WERI-Rb-1 (cell line): ENCODE data around the gene BRIP1.

Experiments
- DNase-seq: peaks from one replicate; pipeline ENCODE4 v3.0.0-alpha.2; 2020
- H3K27ac ChIP-seq: fragments of 250-450 bp; sonication (Bioruptor Pico); 2 replicates; pipeline ENCODE4 v1.5.1; 2020; ENCODE audit warnings: mild to moderate bottlenecking, moderate library complexity
- H3K27me3 ChIP-seq: fragments of 250-450 bp; sonication (Bioruptor Pico); 2 replicates; pipeline ENCODE4 v1.5.1; 2021; ENCODE audit warnings: mild to moderate bottlenecking, low read depth, moderate library complexity; ENCODE audit not compliant: insufficient read depth, severe bottlenecking
- H3K36me3 ChIP-seq: fragments of 250-450 bp; sonication (Bioruptor Pico); 2 replicates; pipeline ENCODE4 v1.5.1; 2020; ENCODE audit warnings: mild to moderate bottlenecking, moderate library complexity
- H3K4me3 ChIP-seq: 2 replicates; pipeline ENCODE4 v1.5.1; 2011; ENCODE audit warnings: low read depth, mild to moderate bottlenecking, control low read depth, low read length
- H3K9me3 ChIP-seq: fragments of 250-450 bp; sonication (Bioruptor Pico); 2 replicates; pipeline ENCODE4 v1.5.1; 2021; ENCODE audit warnings: mild to moderate bottlenecking, moderate library complexity; ENCODE audit not compliant: severe bottlenecking
- CTCF ChIP-seq: IDR thresholded peaks from 2 replicates; pipeline ENCODE4 v1.5.1; 2011; ENCODE audit warnings: low read depth, mild to moderate bottlenecking, control low read depth, inconsistent platforms, low read length

BRIP1 gene

DNA sequence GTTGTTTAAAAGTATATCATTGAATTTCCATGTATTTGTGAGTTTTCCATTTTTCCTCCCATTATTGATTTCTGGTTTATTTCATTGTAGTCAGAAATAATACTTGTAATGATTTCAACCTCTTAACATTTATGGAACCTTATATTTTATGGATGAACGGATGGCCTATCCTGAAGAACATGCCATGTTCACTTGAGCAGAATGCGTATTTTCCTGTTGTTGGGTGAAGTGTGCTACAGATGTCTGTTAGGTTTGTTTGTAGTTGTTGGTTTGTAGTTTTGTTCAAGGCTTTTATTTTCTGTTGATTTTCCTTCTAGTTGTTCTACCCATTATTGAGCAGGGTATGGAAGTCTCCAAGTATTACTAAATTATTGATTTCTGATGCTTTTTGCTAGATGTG is 165.1 kb downstream of the BRIP1 start:
- Histone ChIP-seq H3K27me3 (no peaks in the 10 kb centered on the region), H3K4me3 (no peak overlapping the region), H3K36me3 (peaks cover 7% of the 10 kb centered on the region), H3K9me3 (peaks cover 10% of the 10 kb centered on the region), H3K27ac (no peak overlapping the region)
- no peak for DNase-seq
- TF ChIP-seq CTCF = no peak

- Histone ChIP-seq H3K27me3 (no peaks in the 10 kb centered on the region), H3K9me3 (peaks cover 8% of the 10 kb centered on the region), H3K27ac (no peak overlapping the region), H3K4me3 (no peak overlapping the region), H3K36me3 (peaks cover 14% of the 10 kb centered on the region)
- no peak for DNase-seq
- TF ChIP-seq CTCF = no peak
Observed at GRCh38 chr17:61695779-61696337, 167.5 kb downstream of the BRIP1 start.

- Histone ChIP-seq H3K9me3 (no peaks in the 10 kb centered on the region), H3K4me3 (no peak overlapping the region), H3K27me3 (no peaks in the 10 kb centered on the region), H3K36me3 (peaks cover 24% of the 10 kb centered on the region), H3K27ac (no peak overlapping the region)
- TF ChIP-seq CTCF = no peak
- DNase-seq = no peak
Observed at GRCh38 chr17:61694095-61694494, 169.2 kb downstream of the BRIP1 start.

DNA sequence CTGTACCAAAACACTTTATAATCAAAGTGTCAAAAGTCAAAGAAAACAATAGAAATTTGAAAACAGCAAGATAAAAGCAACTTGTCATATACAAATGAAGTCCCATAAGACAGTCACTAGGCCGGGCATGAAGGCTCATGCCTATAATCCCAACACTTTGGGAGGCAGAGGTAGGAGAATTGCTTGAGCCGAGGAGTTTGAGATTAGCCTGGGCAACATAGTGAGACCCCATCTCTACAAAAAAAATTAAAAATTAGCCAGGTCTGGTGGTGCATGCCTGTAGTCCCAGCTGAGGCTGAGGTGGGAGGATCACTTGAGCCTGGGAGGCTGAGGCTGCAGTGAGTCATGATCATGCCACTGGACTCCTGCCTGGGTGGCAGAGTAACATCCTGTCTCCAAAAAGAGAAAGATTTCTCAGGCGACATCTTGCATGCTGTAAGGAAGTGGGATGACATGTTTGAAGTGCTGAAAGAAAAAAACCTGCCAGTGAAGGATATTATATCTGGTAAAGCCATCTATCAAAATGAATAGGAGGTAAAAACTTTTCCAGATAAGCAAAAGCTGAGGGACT is 173.6 kb downstream of the BRIP1 start:
- Histone ChIP-seq H3K4me3 (no peak overlapping the region), H3K9me3 (no peaks in the 10 kb centered on the region), H3K27ac (no peak overlapping the region), H3K27me3 (no peaks in the 10 kb centered on the region), H3K36me3 (peaks cover 40% of the 10 kb centered on the region)
- no peak for TF ChIP-seq CTCF
- DNase-seq = no peak

GRCh38 chr17:61687769-61688168 is 175.6 kb downstream of the BRIP1 start:
- Histone ChIP-seq H3K4me3 (no peak overlapping the region), H3K36me3 (peaks cover 46% of the 10 kb centered on the region), H3K9me3 (no peaks in the 10 kb centered on the region), H3K27ac (no peak overlapping the region), H3K27me3 (no peaks in the 10 kb centered on the region)
- no peak for DNase-seq
- TF ChIP-seq CTCF = no peak

DNA sequence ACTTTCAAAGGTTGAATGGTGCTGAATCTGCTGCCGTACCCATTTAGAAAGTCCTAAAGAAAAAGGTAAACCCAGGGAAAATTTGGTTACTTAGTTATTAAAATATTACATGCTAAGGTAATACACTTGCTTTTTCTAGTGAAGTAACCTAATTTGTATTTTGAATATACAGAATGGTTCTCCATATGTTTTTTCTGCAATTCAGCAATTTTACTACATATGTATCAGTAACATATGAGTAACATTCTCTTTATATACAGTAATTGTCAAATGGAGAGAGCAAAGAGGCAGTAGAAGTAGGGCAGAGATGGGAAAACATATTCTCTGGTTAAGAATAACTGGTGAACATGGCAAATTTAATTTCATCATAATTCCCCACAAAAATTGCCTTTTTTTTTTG is 177.2 kb downstream of the BRIP1 start:
- no peak for TF ChIP-seq CTCF
- DNase-seq = no peak
- Histone ChIP-seq H3K36me3 (peaks cover 48% of the 10 kb centered on the region), H3K4me3 (no peak overlapping the region), H3K27ac (no peak overlapping the region), H3K27me3 (no peaks in the 10 kb centered on the region), H3K9me3 (no peaks in the 10 kb centered on the region)
